LHCN-M2 (cell line): ENCODE measurements around the gene PRKAB1. TPM values are rescaled to one million over a fixed set of nuclear protein-coding genes. Genes with fewer than 3 reads are reported as not detected.
A peak's percentile ranks its signal among the peaks of the same experiment; 100 is the strongest.

Experiments used
- DNase-seq: peaks from one replicate; pipeline ENCODE4 v3.0.0-alpha.2; 2012; ENCODE audit warnings: low read depth
- total RNA-seq: library from RNA; depleted of rRNA; stranded (reverse); fragments of >200 nt; gene quantifications from 2 replicates; pipeline ENCODE4 v1.2.3, GENCODE V29; 2014; rRNA removed

Gene PRKAB1
- total RNA-seq, 1 experiment from 2014 or later = 19.1 TPM

- no peak for DNase-seq
Observed at GRCh38 chr12:119710965-119711551, 43.1 kb downstream of the PRKAB1 start.

GRCh38 chr12:119711693-119712092 lies 43.8 kb downstream of the PRKAB1 start:
- DNase-seq = no peak

- DNase-seq = no peak
Observed at GRCh38 chr12:119712721-119713120, 44.8 kb downstream of the PRKAB1 start.

- no peak for DNase-seq
Observed at GRCh38 chr12:119713551-119714031, 45.7 kb downstream of the PRKAB1 start.

GRCh38 chr12:119714614-119715267 lies 46.8 kb downstream of the PRKAB1 start:
- DNase-seq = no peak

GRCh38 chr12:119715268-119715620 lies 47.3 kb downstream of the PRKAB1 start:
- peak; percentile 41 for DNase-seq

GRCh38 chr12:119718141-119718540 lies 50.2 kb downstream of the PRKAB1 start:
- DNase-seq = no peak

- DNase-seq = no peak
Observed at GRCh38 chr12:119720349-119720748, 52.4 kb downstream of the PRKAB1 start.

- DNase-seq = no peak
Observed at GRCh38 chr12:119721306-119721705, 53.4 kb downstream of the PRKAB1 start.

GRCh38 chr12:119725523-119725922 lies 57.6 kb downstream of the PRKAB1 start:
- no peak for DNase-seq

- no peak for DNase-seq
Observed at GRCh38 chr12:119727600-119728443, 59.9 kb downstream of the PRKAB1 start.

GRCh38 chr12:119728444-119728745 lies 60.5 kb downstream of the PRKAB1 start:
- no peak for DNase-seq

- DNase-seq = no peak
Observed at GRCh38 chr12:119729871-119730270, 61.9 kb downstream of the PRKAB1 start.

- no peak for DNase-seq
Observed at GRCh38 chr12:119730381-119730780, 62.4 kb downstream of the PRKAB1 start.

Other genes with a start within 250 kb of the PRKAB1 start
- 2.2 and 2.6 TPM in 2 replicates for gene TMEM233, start 74.4 kb upstream of the PRKAB1 start, total RNA-seq
- gene CIT, start 209.2 kb downstream of the PRKAB1 start, total RNA-seq = 42.6 and 54.0 TPM in 2 replicates